HepG2 (cell line): ENCODE measurements around the gene CLDN7. TPM values are rescaled to one million over a fixed set of nuclear protein-coding genes. Genes with fewer than 3 reads are reported as not detected.

Experiments used
- AGO2 ChIP-seq: fragments of 200-400 bp; formaldehyde crosslinking; optimal IDR thresholded peaks from 2 replicates; pipeline ENCODE3; 2017; ENCODE audit warnings: mild to moderate bottlenecking, low read depth, low read length, moderate library complexity
- CREB3 ChIP-seq: sonication (generic); formaldehyde crosslinking; IDR thresholded peaks from 2 replicates; pipeline ENCODE4 v1.5.0; 2020; ENCODE audit warnings: missing genetic modification reagents
- KDM2A ChIP-seq: sonication (generic); formaldehyde crosslinking; IDR thresholded peaks from 2 replicates; pipeline ENCODE4 v1.4.0; 2020; ENCODE audit warnings: low read depth, missing genetic modification reagents, borderline replicate concordance
- NR2F2 ChIP-seq: IDR thresholded peaks from 2 replicates; pipeline ENCODE4 v1.6.1; 2012; ENCODE audit warnings: low read depth, inconsistent platforms, borderline replicate concordance
- SP5 ChIP-seq: IDR thresholded peaks from 2 replicates; pipeline ENCODE4 v1.6.1; 2016; ENCODE audit warnings: low read depth, borderline replicate concordance
- SUZ12 ChIP-seq: fragments of 150-350 bp; IDR thresholded peaks from 2 replicates; pipeline ENCODE4 v1.6.1; 2014; ENCODE audit warnings: low read depth, low read length
- TEAD3 ChIP-seq: optimal IDR thresholded peaks from 2 replicates; pipeline ENCODE3; 2016; ENCODE audit warnings: borderline replicate concordance
- THAP11 ChIP-seq: IDR thresholded peaks from 2 replicates; pipeline ENCODE4 v1.6.1; 2016; ENCODE audit warnings: missing biosample characterization, missing genetic modification reagents
- XBP1 ChIP-seq: sonication (generic); formaldehyde crosslinking; IDR thresholded peaks from 2 replicates; pipeline ENCODE4 v1.5.0; 2020; ENCODE audit warnings: missing genetic modification reagents
- YEATS4 ChIP-seq: sonication (generic); formaldehyde crosslinking; IDR thresholded peaks from 2 replicates; pipeline ENCODE4 v1.4.0; 2020; ENCODE audit warnings: missing genetic modification reagents, borderline replicate concordance
- ZNF17 ChIP-seq: sonication (generic); formaldehyde crosslinking; IDR thresholded peaks from 2 replicates; pipeline ENCODE4 v1.5.0; 2020; ENCODE audit warnings: mild to moderate bottlenecking, missing genetic modification reagents
- ZNF256 ChIP-seq: sonication (generic); formaldehyde crosslinking; conservative IDR thresholded peaks from 2 replicates; pipeline ENCODE4 v1.4.0; 2020; ENCODE audit warnings: missing genetic modification reagents
- ZNF605 ChIP-seq: sonication (generic); formaldehyde crosslinking; IDR thresholded peaks from 2 replicates; pipeline ENCODE4 v1.8.0; 2022; ENCODE audit warnings: mild to moderate bottlenecking, missing genetic modification reagents
- ZNF607 ChIP-seq: sonication (generic); formaldehyde crosslinking; IDR thresholded peaks from 2 replicates; pipeline ENCODE4 v1.5.1; 2020; ENCODE audit warnings: missing genetic modification reagents, mild to moderate bottlenecking, borderline replicate concordance
- ZNF615 ChIP-seq: sonication (generic); formaldehyde crosslinking; IDR thresholded peaks from 2 replicates; pipeline ENCODE4 v1.5.0; 2020; ENCODE audit warnings: mild to moderate bottlenecking, missing genetic modification reagents, borderline replicate concordance
- ZNF616 ChIP-seq: sonication (generic); formaldehyde crosslinking; IDR thresholded peaks from 2 replicates; pipeline ENCODE4 v1.5.0; 2020; ENCODE audit warnings: low read depth, mild to moderate bottlenecking, missing genetic modification reagents
- ZNF709 ChIP-seq: sonication (generic); formaldehyde crosslinking; IDR thresholded peaks from 2 replicates; pipeline ENCODE4 v1.5.0; 2020; ENCODE audit warnings: mild to moderate bottlenecking, missing genetic modification reagents
- polyA plus RNA-seq, 8 experiments: library from polyadenylated mRNA; depleted of rRNA in 3 of 8; stranded (reverse) in 7 of 8; unstranded in 1 of 8; fragments of >200 nt; fragmentation: Illumina TruSeq in 4 of 8; extraction: Trizol in 4 of 8; gene quantifications; 2 replicates each; pipeline versions ENCODE4 v1.2.1 to v1.2.3, GENCODE V29; 2011 to 2016; ENCODE audit warnings: low read depth in 4 of 8, missing spikeins in 1 of 8, mixed read lengths in 1 of 8; ENCODE audit not compliant: insufficient read depth in 1 of 8
- total RNA-seq, 5 experiments: library from RNA; depleted of rRNA; stranded (reverse); fragments of >200 nt; fragmentation: Illumina TruSeq; extraction: Trizol; gene quantifications; 2 replicates each; pipeline ENCODE4 v1.2.3, GENCODE V29; 2016; ENCODE audit warnings: low read depth in 1 of 5
- TF ChIP-seq, protein P1 (sequence below): sonication (generic); formaldehyde crosslinking; IDR thresholded peaks from 2 replicates; pipeline ENCODE4 v1.5.0; 2020; ENCODE audit warnings: missing genetic modification reagents
- TF ChIP-seq, protein P2 (sequence below): IDR thresholded peaks from 2 replicates; pipeline ENCODE4 v1.6.1; 2018; ENCODE audit warnings: missing genetic modification reagents, mild to moderate bottlenecking, missing compliant biosample characterization
- TF ChIP-seq, protein P3 (sequence below): IDR thresholded peaks from 2 replicates; pipeline ENCODE4 v1.6.1; 2016; ENCODE audit warnings: mild to moderate bottlenecking
- TF ChIP-seq, protein P4 (sequence below), 2 experiments: sonication (generic) in 1 of 2; formaldehyde crosslinking in 1 of 2; IDR thresholded peaks; 2 replicates each; pipeline versions ENCODE4 v1.4.0 to v1.6.1; 2018 to 2020; ENCODE audit warnings: missing genetic modification reagents in 2 of 2, borderline replicate concordance in 1 of 2, low read depth in 1 of 2, mild to moderate bottlenecking in 1 of 2, missing biosample characterization in 1 of 2
- TF ChIP-seq, protein P5 (sequence below): sonication (generic); formaldehyde crosslinking; IDR thresholded peaks from 2 replicates; pipeline ENCODE4 v1.8.0; 2022; ENCODE audit warnings: mild to moderate bottlenecking, missing genetic modification reagents, moderate library complexity

The CLDN7 gene
- total and polyA plus RNA-seq, 2 of the 13 experiments (the other 11 are each of a cell fraction or from before 2014, with no cell fraction given), result not detected

- TF ChIP-seq ZNF256, result 0 out of 2 replicates have a peak, but pooled peaks have one; percentile 50
- TF ChIP-seq ZNF605 (CRISPR knock-in tag), result 0 out of 2 replicates have a peak, but pooled peaks have one; percentile 46
- no peak for TF ChIP-seq SUZ12
- peak; percentile 100 for TF ChIP-seq AGO2
- peak; percentile 65 for TF ChIP-seq TEAD3 (CRISPR knock-in tag)
- TF ChIP-seq, protein P1, sequence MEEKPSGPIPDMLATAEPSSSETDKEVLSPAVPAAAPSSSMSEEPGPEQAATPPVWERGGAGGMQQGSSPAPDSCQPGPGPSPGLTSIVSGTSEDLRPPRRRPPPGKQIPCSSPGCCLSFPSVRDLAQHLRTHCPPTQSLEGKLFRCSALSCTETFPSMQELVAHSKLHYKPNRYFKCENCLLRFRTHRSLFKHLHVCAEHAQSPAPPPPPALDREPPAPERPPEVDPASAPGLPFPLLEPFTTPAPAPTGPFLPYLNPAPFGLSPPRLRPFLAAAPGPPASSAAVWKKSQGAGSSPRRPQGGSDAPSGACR, result no peak
- TF ChIP-seq ZNF607 (CRISPR knock-in tag), result peak; percentile 93
- TF ChIP-seq XBP1 (CRISPR knock-in tag), result no peak
- peak; percentile 92 for TF ChIP-seq ZNF709 (CRISPR knock-in tag)
- TF ChIP-seq CREB3 (CRISPR knock-in tag), result 0 out of 2 replicates have a peak, but pooled peaks have one; percentile 57
- peak; percentile 93 for TF ChIP-seq THAP11 (CRISPR knock-in tag)
- peak; percentile 94 for TF ChIP-seq YEATS4
- peak; percentile 100 for TF ChIP-seq KDM2A (CRISPR knock-in tag)
- no peak for TF ChIP-seq ZNF17 (CRISPR knock-in tag)
- no peak for TF ChIP-seq NR2F2
- TF ChIP-seq SP5 (CRISPR knock-in tag), result peak; percentile 93
- TF ChIP-seq, protein P2, sequence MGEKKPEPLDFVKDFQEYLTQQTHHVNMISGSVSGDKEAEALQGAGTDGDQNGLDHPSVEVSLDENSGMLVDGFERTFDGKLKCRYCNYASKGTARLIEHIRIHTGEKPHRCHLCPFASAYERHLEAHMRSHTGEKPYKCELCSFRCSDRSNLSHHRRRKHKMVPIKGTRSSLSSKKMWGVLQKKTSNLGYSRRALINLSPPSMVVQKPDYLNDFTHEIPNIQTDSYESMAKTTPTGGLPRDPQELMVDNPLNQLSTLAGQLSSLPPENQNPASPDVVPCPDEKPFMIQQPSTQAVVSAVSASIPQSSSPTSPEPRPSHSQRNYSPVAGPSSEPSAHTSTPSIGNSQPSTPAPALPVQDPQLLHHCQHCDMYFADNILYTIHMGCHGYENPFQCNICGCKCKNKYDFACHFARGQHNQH (CRISPR knock-in tag), result peak; percentile 73
- TF ChIP-seq, protein P3, sequence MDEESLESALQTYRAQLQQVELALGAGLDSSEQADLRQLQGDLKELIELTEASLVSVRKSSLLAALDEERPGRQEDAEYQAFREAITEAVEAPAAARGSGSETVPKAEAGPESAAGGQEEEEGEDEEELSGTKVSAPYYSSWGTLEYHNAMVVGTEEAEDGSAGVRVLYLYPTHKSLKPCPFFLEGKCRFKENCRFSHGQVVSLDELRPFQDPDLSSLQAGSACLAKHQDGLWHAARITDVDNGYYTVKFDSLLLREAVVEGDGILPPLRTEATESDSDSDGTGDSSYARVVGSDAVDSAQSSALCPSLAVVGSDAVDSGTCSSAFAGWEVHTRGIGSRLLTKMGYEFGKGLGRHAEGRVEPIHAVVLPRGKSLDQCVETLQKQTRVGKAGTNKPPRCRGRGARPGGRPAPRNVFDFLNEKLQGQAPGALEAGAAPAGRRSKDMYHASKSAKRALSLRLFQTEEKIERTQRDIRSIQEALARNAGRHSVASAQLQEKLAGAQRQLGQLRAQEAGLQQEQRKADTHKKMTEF (CRISPR knock-in tag), result peak; percentile 90
- TF ChIP-seq, protein P4, sequence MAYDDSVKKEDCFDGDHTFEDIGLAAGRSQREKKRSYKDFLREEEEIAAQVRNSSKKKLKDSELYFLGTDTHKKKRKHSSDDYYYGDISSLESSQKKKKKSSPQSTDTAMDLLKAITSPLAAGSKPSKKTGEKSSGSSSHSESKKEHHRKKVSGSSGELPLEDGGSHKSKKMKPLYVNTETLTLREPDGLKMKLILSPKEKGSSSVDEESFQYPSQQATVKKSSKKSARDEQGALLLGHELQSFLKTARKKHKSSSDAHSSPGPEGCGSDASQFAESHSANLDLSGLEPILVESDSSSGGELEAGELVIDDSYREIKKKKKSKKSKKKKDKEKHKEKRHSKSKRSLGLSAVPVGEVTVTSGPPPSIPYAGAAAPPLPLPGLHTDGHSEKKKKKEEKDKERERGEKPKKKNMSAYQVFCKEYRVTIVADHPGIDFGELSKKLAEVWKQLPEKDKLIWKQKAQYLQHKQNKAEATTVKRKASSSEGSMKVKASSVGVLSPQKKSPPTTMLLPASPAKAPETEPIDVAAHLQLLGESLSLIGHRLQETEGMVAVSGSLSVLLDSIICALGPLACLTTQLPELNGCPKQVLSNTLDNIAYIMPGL (CRISPR knock-in tag; IDR thresholded peaks at IDR 0.05; ENCODE audit: borderline replicate concordance in 1 of 2, low read depth in 1 of 2), result peak; percentile 67 to 80; a peak in 2 of 4 replicates
- 0 out of 2 replicates have a peak, but pooled peaks have one; percentile 46 for TF ChIP-seq ZNF616
- TF ChIP-seq ZNF615 (CRISPR knock-in tag), result no peak
- TF ChIP-seq, protein P5, sequence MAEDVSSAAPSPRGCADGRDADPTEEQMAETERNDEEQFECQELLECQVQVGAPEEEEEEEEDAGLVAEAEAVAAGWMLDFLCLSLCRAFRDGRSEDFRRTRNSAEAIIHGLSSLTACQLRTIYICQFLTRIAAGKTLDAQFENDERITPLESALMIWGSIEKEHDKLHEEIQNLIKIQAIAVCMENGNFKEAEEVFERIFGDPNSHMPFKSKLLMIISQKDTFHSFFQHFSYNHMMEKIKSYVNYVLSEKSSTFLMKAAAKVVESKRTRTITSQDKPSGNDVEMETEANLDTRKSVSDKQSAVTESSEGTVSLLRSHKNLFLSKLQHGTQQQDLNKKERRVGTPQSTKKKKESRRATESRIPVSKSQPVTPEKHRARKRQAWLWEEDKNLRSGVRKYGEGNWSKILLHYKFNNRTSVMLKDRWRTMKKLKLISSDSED, result no peak
These were observed 28.0 kb downstream of the CLDN7 start, which contains the start of gene DVL2 (continued) for GRCh38 chr17:7234083-7234951.
